A549 (cell line): Measurements from ENCODE around the gene XDH. TPM values are rescaled to one million over a fixed set of nuclear protein-coding genes. Genes with fewer than 3 reads are reported as not detected.

Source experiments
- ATAC-seq, 2 experiments: fragments of 200-7000 bp in 1 of 2; fragments of >200 bp in 1 of 2; cut with Nextera tagmentation in 1 of 2; cut with Tn5 transposase in 1 of 2; 3 replicates each; pipeline versions ENCODE4 v1.8.0 to v1.9.1; 2018 to 2020; ENCODE audit warnings: mild to moderate bottlenecking in 1 of 2, moderate library complexity in 1 of 2
- CTCF ChIA-PET: fragments of 300-600 bp; sonication (Branson Sonifier 250); formaldehyde crosslinking; extraction: SDS; loops from one replicate; lab custom pipeline; 2021; ENCODE audit warnings: antibody characterized with exemption, inconsistent platforms; lab: Yijun Ruan, JAX
- POLR2A ChIA-PET: fragments of 350-600 bp; formaldehyde crosslinking; extraction: SDS; loops from one replicate; lab custom pipeline; 2021; ENCODE audit warnings: antibody characterized with exemption, inconsistent platforms; lab: Yijun Ruan, JAX
- DNase-seq, 2 experiments: peaks; one replicate each; pipeline versions ENCODE4 v3.0.0 to v3.0.0-alpha.2; 2011 to 2016; ENCODE audit warnings: low read depth in 1 of 2, low spot score in 1 of 2
- FAIRE-seq: peaks from 2 replicates; lab custom pipeline; 2011; peaks lifted over from hg19 to GRCh38; lab: Jason Lieb, UNC
- H3K27ac ChIP-seq, 2 experiments: fragments of >200 bp; sonication (Bioruptor Twin); formaldehyde crosslinking; 3 replicates each; pipeline ENCODE4 v1.5.1; 2016 to 2017
- H3K4me1 ChIP-seq: fragments of >200 bp; sonication (Bioruptor Twin); formaldehyde crosslinking; 3 replicates; pipeline ENCODE4 v1.6.1; 2016
- H3K4me2 ChIP-seq: fragments of >200 bp; sonication (Bioruptor Twin); formaldehyde crosslinking; 3 replicates; pipeline ENCODE4 v1.6.1; 2016
- H3K4me3 ChIP-seq: fragments of >200 bp; sonication (Bioruptor Twin); formaldehyde crosslinking; 3 replicates; pipeline ENCODE4 v1.5.1; 2016
- H3K9me3 ChIP-seq: fragments of >200 bp; sonication (Bioruptor Twin); formaldehyde crosslinking; 3 replicates; pipeline ENCODE4 v1.6.1; 2016
- BHLHE40 ChIP-seq: IDR thresholded peaks from 2 replicates; pipeline ENCODE4 v1.6.1; 2012; ENCODE audit warnings: low read depth, low read length, inconsistent platforms
- CBX8 ChIP-seq: fragments of 200-600 bp; sonication (generic); IDR thresholded peaks from 2 replicates; pipeline ENCODE4 v1.6.1; 2016
- CEBPB ChIP-seq, 2 experiments: fragments of >200 bp in 1 of 2; sonication (Bioruptor Twin) in 1 of 2; formaldehyde crosslinking in 1 of 2; IDR thresholded peaks; 2 replicates each; pipeline ENCODE4 v1.6.1; 2012 to 2016
- CHD4 ChIP-seq: fragments of 200-600 bp; sonication (generic); IDR thresholded peaks from 2 replicates; pipeline ENCODE4 v1.6.1; 2016; ENCODE audit warnings: antibody characterized with exemption, mild to moderate bottlenecking, borderline replicate concordance
- CTCF ChIP-seq: fragments of >200 bp; sonication (Bioruptor Twin); formaldehyde crosslinking; IDR thresholded peaks from 3 replicates; pipeline ENCODE4 v1.5.1; 2016
- E2F6 ChIP-seq: IDR thresholded peaks from 2 replicates; pipeline ENCODE4 v1.6.1; 2012; ENCODE audit warnings: low read depth, borderline replicate concordance
- EHMT2 ChIP-seq: fragments of 200-600 bp; sonication (generic); IDR thresholded peaks from 2 replicates; pipeline ENCODE4 v1.6.1; 2016; ENCODE audit warnings: antibody characterized with exemption, low read depth, mild to moderate bottlenecking, moderate library complexity
- ELK1 ChIP-seq: fragments of 150-350 bp; IDR thresholded peaks from 2 replicates; pipeline ENCODE4 v1.6.1; 2014; ENCODE audit warnings: low read depth, mild to moderate bottlenecking, low read length
- ESRRA ChIP-seq: fragments of 150-350 bp; IDR thresholded peaks from 2 replicates; pipeline ENCODE4 v1.6.1; 2014; ENCODE audit warnings: mild to moderate bottlenecking, low read length, borderline replicate concordance
- FOSB ChIP-seq: fragments of 250-450 bp; sonication (Bioruptor Pico); IDR thresholded peaks from 2 replicates; pipeline ENCODE4 v1.5.0; 2020; ENCODE audit warnings: mild to moderate bottlenecking, moderate library complexity
- FOSL2 ChIP-seq, 2 experiments: fragments of 450-650 bp in 1 of 2; fragments of >200 bp in 1 of 2; sonication (Bioruptor Twin) in 1 of 2; formaldehyde crosslinking; IDR thresholded peaks; 2 replicates each; pipeline versions ENCODE4 v1.5.0 to v1.6.1; 2016 to 2020; ENCODE audit warnings: mild to moderate bottlenecking in 1 of 2, moderate library complexity in 1 of 2
- FOXS1 ChIP-seq: fragments of 250-450 bp; sonication (Bioruptor Pico); IDR thresholded peaks from 2 replicates; pipeline ENCODE4 v1.5.0; 2020; ENCODE audit warnings: mild to moderate bottlenecking, moderate library complexity
- HEYL ChIP-seq: fragments of 250-450 bp; sonication (Bioruptor Pico); IDR thresholded peaks from 2 replicates; pipeline ENCODE4 v1.8.0; 2021; ENCODE audit warnings: mild to moderate bottlenecking, moderate library complexity
- HMGXB4 ChIP-seq: fragments of 250-450 bp; sonication (Bioruptor Pico); IDR thresholded peaks from 2 replicates; pipeline ENCODE4 v1.5.0; 2021; ENCODE audit warnings: mild to moderate bottlenecking, moderate library complexity, borderline replicate concordance
- HOXB13 ChIP-seq: fragments of 250-450 bp; sonication (Bioruptor Pico); IDR thresholded peaks from 2 replicates; pipeline ENCODE4 v1.5.0; 2020; ENCODE audit warnings: low read depth, mild to moderate bottlenecking, moderate library complexity
- HOXB5 ChIP-seq: fragments of 250-450 bp; sonication (Bioruptor Pico); IDR thresholded peaks from 2 replicates; pipeline ENCODE4 v1.5.0; 2020; ENCODE audit warnings: mild to moderate bottlenecking, moderate library complexity
- KDM1A ChIP-seq: fragments of 200-600 bp; sonication (generic); IDR thresholded peaks from 2 replicates; pipeline ENCODE4 v1.6.1; 2016; ENCODE audit warnings: low read depth, mild to moderate bottlenecking
- MAFK ChIP-seq: fragments of 450-650 bp; IDR thresholded peaks from 2 replicates; pipeline ENCODE4 v1.6.1; 2014; ENCODE audit not compliant: partially characterized antibody
- MAX ChIP-seq: IDR thresholded peaks from 2 replicates; pipeline ENCODE4 v1.6.1; 2012
- MAZ ChIP-seq: fragments of 150-350 bp; IDR thresholded peaks from 2 replicates; pipeline ENCODE4 v1.6.1; 2014; ENCODE audit warnings: antibody characterized with exemption, low read depth, low read length, borderline replicate concordance
- NFE2L2 ChIP-seq: fragments of 150-350 bp; conservative IDR thresholded peaks from 2 replicates; pipeline ENCODE4 v1.6.1; 2014; ENCODE audit warnings: low read length
- NPAS2 ChIP-seq: fragments of 250-450 bp; sonication (Bioruptor Pico); IDR thresholded peaks from 2 replicates; pipeline ENCODE4 v1.8.0; 2022; ENCODE audit warnings: mild to moderate bottlenecking, moderate library complexity, borderline replicate concordance
- NR3C1 ChIP-seq: fragments of >200 bp; sonication (Bioruptor Twin); formaldehyde crosslinking; IDR thresholded peaks from 3 replicates; pipeline ENCODE4 v1.6.1; 2017
- PHF8 ChIP-seq: fragments of 200-600 bp; sonication (generic); IDR thresholded peaks from 2 replicates; pipeline ENCODE4 v1.6.1; 2016; ENCODE audit warnings: low read depth, mild to moderate bottlenecking, antibody characterized with exemption, moderate library complexity, borderline replicate concordance
- POLR2A ChIP-seq: IDR thresholded peaks from 2 replicates; pipeline ENCODE4 v1.6.1; 2012; ENCODE audit warnings: mild to moderate bottlenecking, low read length
- POLR2AphosphoS2 ChIP-seq: conservative IDR thresholded peaks from 2 replicates; pipeline ENCODE4 v1.6.1; 2012; ENCODE audit warnings: low read length, improper control_type of control experiment, inconsistent platforms
- RAD21 ChIP-seq, 2 experiments: fragments of >200 bp in 1 of 2; sonication (Bioruptor Twin) in 1 of 2; formaldehyde crosslinking in 1 of 2; IDR thresholded peaks in 1 of 2; conservative IDR thresholded peaks in 1 of 2; 2 replicates in 1 of 2; 3 replicates in 1 of 2; pipeline ENCODE4 v1.6.1; 2012 to 2018; ENCODE audit warnings: inconsistent platforms in 1 of 2
- RCOR1 ChIP-seq: fragments of 150-350 bp; IDR thresholded peaks from 2 replicates; pipeline ENCODE4 v1.6.1; 2014; ENCODE audit warnings: antibody characterized with exemption, low read length, low read depth
- RFX5 ChIP-seq: fragments of 450-650 bp; IDR thresholded peaks from 2 replicates; pipeline ENCODE4 v1.7.1; 2014; ENCODE audit warnings: antibody characterized with exemption, mild to moderate bottlenecking, moderate library complexity
- RNF2 ChIP-seq: fragments of 200-600 bp; sonication (generic); IDR thresholded peaks from 2 replicates; pipeline ENCODE4 v1.6.1; 2016; ENCODE audit warnings: low read depth, mild to moderate bottlenecking, antibody characterized with exemption, moderate library complexity, borderline replicate concordance
- SMC3 ChIP-seq: fragments of >200 bp; sonication (Bioruptor Twin); formaldehyde crosslinking; IDR thresholded peaks from 3 replicates; pipeline ENCODE4 v1.6.1; 2018; ENCODE audit warnings: inconsistent platforms
- TFCP2L1 ChIP-seq: fragments of 250-450 bp; sonication (Bioruptor Pico); IDR thresholded peaks from 2 replicates; pipeline ENCODE4 v1.5.0; 2021; ENCODE audit warnings: mild to moderate bottlenecking
- ZFP36 ChIP-seq: fragments of 450-650 bp; IDR thresholded peaks from 2 replicates; pipeline ENCODE4 v1.6.1; 2014; ENCODE audit warnings: borderline replicate concordance; ENCODE audit not compliant: partially characterized antibody
- ZSCAN20 ChIP-seq: fragments of 250-450 bp; sonication (Bioruptor Pico); IDR thresholded peaks from 2 replicates; pipeline ENCODE4 v1.8.0; 2022; ENCODE audit warnings: mild to moderate bottlenecking, moderate library complexity
- WGBS: methylation state at CpG from one replicate; pipeline ENCODE4 v1.1.6; 2017; ENCODE audit errors: missing lambda C conversion rate; 5-methylcytosine and 5-hydroxymethylcytosine counted together
- polyA plus RNA-seq, 4 experiments: library from polyadenylated mRNA; depleted of rRNA in 3 of 4; stranded (reverse); fragments of >200 nt; fragmentation: RNase III in 1 of 4; extraction: RNeasy Plus Mini Kit Qiagen cat#74134 plus additional on column Dnase treatment in 1 of 4; gene quantifications; 2 replicates in 3 of 4; 3 replicates in 1 of 4; pipeline ENCODE4 v1.2.3, GENCODE V29; 2011 to 2017

The XDH gene
- polyA plus RNA-seq, 2 of the 4 experiments (the other 2 are of a cell fraction), result 0.71 to 1.1 TPM

GRCh38 chr2:31333527-31334183 is 80.9 kb downstream of the XDH start:
- DNase-seq, result peak; percentile 74 to 80
- H3K9me3 ChIP-seq, result no peaks in the 10 kb centered on the region
- TF ChIP-seq NFE2L2, result no peak
- TF ChIP-seq FOSB (CRISPR knock-in tag), result no peak
- TF ChIP-seq POLR2AphosphoS2, result no peak
- TF ChIP-seq CTCF, result peak; percentile 97
- no peak for TF ChIP-seq TFCP2L1 (CRISPR knock-in tag)
- TF ChIP-seq MAFK, result no peak
- TF ChIP-seq RCOR1, result no peak
- peak; percentile 57 to 80; a peak in 3 of 4 replicates for TF ChIP-seq CEBPB (IDR thresholded peaks at IDR 0.05)
- TF ChIP-seq E2F6, result no peak
- TF ChIP-seq KDM1A, result no peak
- no peak for TF ChIP-seq CHD4
- TF ChIP-seq ESRRA, result peak; percentile 36; the same call in 1 of the 2 replicates
- TF ChIP-seq NR3C1, result no peak
- no peak for TF ChIP-seq ZSCAN20 (CRISPR knock-in tag)
- no peak for TF ChIP-seq ZFP36
- no peak for TF ChIP-seq RFX5
- TF ChIP-seq SMC3, result peak; percentile 90
- TF ChIP-seq MAX, result no peak
- no peak for TF ChIP-seq HOXB5 (CRISPR knock-in tag)
- peak; percentile 97 to 98 for TF ChIP-seq RAD21 (conservative IDR thresholded peaks at IDR 0.05 in 1 of 2, IDR thresholded peaks at IDR 0.05 in 1 of 2)
- no peak for TF ChIP-seq HMGXB4 (CRISPR knock-in tag)
- TF ChIP-seq MAZ, result no peak
- TF ChIP-seq BHLHE40, result no peak
- TF ChIP-seq HEYL (CRISPR knock-in tag), result no peak
- no peak for TF ChIP-seq RNF2
- no peak for TF ChIP-seq POLR2A
- no peak for TF ChIP-seq HOXB13 (CRISPR knock-in tag)
- TF ChIP-seq FOXS1, result no peak
- no peak for TF ChIP-seq PHF8
- TF ChIP-seq CBX8, result no peak
- no peak for TF ChIP-seq NPAS2 (CRISPR knock-in tag)
- no peak for TF ChIP-seq FOSL2 (IDR thresholded peaks at IDR 0.05)
- TF ChIP-seq FOSL2 (CRISPR knock-in tag; IDR thresholded peaks at IDR 0.05), result no peak
- no peak for TF ChIP-seq ELK1
- TF ChIP-seq EHMT2, result no peak
- H3K4me3 ChIP-seq, result no peak overlapping the region
- ChIA-PET CTCF (interaction anchor here (0.6 to 7.2 kb wide), 94 partner anchors 8 to 1411 kb away, joined by 3 to 92 read pairs (median 4); partner anchors contain the start of genes EHD3 and GALNT14), POLR2A (interaction anchor here (1.1 kb wide), 1 partner anchor 195 kb away, joined by 3 read pairs; the partner anchor contains the start of gene GALNT14)
- peak; percentile 92 for FAIRE-seq
- WGBS, result 11% methylated on average over 8 of the region's 8 CpGs
- H3K4me2 ChIP-seq, result no peak overlapping the region
- H3K4me1 ChIP-seq, result no peaks in the 10 kb centered on the region
- H3K27ac ChIP-seq, result peak overlapping the region in 1 of 2 experiments; percentile 5; a peak in 1 of 6 replicates
- ATAC-seq, result peak; percentile 85 to 92
